ENCODE measurements around the gene YIF1A.

DNA sequence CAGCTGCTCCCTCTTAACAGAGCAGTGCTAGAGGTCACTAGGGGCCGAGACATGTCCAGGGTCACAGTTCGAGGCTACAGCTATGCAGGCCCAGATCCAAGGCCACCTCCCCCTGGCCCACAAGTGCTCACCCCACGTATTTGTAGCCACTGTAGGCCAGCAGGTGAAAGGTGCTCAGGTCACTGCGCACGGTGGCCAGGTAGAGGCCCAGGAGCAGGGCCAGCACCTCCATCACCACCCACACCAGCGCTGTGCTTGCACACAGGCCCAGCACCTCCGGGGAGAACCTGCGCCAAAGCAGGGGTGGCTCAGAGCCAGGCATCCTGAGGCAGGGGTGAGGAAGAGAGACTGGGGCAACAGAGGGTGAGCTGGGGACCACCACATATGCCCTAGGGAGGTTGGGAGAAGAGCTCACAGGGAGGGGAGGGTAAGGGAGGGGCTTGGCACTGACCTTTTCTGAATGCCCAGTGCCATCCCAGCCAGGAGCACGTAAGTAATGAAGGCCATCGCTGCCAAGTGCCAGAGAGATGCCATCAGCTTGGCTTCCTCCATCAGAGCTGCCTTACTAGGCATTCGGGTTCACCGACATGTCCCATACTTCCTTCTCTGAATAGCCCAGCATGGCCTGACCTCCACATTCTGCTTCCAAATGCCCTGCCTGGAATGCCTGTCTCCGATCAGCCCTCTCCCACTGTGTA, 3.5 kb downstream of the YIF1A start:
- TF ChIP-seq, protein P1, sequence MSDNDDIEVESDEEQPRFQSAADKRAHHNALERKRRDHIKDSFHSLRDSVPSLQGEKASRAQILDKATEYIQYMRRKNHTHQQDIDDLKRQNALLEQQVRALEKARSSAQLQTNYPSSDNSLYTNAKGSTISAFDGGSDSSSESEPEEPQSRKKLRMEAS (IDR thresholded peaks at IDR 0.05), result no peak
- TF ChIP-seq, protein P2, sequence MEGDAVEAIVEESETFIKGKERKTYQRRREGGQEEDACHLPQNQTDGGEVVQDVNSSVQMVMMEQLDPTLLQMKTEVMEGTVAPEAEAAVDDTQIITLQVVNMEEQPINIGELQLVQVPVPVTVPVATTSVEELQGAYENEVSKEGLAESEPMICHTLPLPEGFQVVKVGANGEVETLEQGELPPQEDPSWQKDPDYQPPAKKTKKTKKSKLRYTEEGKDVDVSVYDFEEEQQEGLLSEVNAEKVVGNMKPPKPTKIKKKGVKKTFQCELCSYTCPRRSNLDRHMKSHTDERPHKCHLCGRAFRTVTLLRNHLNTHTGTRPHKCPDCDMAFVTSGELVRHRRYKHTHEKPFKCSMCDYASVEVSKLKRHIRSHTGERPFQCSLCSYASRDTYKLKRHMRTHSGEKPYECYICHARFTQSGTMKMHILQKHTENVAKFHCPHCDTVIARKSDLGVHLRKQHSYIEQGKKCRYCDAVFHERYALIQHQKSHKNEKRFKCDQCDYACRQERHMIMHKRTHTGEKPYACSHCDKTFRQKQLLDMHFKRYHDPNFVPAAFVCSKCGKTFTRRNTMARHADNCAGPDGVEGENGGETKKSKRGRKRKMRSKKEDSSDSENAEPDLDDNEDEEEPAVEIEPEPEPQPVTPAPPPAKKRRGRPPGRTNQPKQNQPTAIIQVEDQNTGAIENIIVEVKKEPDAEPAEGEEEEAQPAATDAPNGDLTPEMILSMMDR (IDR thresholded peaks at IDR 0.05 in 2 of 3, conservative IDR thresholded peaks at IDR 0.05 in 1 of 3; ENCODE audit: borderline replicate concordance in 1 of 3, insufficient read depth in 1 of 3, low read depth in 2 of 3, low read length in 2 of 3), result no peak

Measured in HCT116 (cell line).